Tibial nerve (tissue), 4 donors: ENCODE measurements around the gene LACRT. TPM values are rescaled to one million over a fixed set of nuclear protein-coding genes. Genes with fewer than 3 reads are reported as not detected.

ENCODE experiments used
- DNase-seq, 2 donors: peaks; one replicate each; pipeline ENCODE4 v3.0.0-alpha.2; 2019; ENCODE audit warnings: low spot score in 2 of 2
- H3K27ac ChIP-seq, 4 donors: fragments of 200-600 bp; sonication (generic) in 3 of 4; one replicate each; pipeline ENCODE4 v1.5.1; 2017 to 2019; ENCODE audit warnings: mild to moderate bottlenecking in 1 of 4
- H3K27me3 ChIP-seq, 2 donors: fragments of 200-600 bp; sonication (generic) in 1 of 2; one replicate each; pipeline versions ENCODE4 v1.5.1 to v1.6.0; 2017 to 2019
- H3K36me3 ChIP-seq, 3 donors: fragments of 200-600 bp; sonication (generic); one replicate each; pipeline ENCODE4 v1.5.1; 2018 to 2019
- H3K4me1 ChIP-seq, 4 donors: fragments of 200-600 bp; sonication (generic) in 3 of 4; one replicate each; pipeline ENCODE4 v1.5.1; 2017 to 2019
- H3K4me3 ChIP-seq, 4 donors: fragments of 200-600 bp; sonication (generic) in 3 of 4; one replicate each; pipeline ENCODE4 v1.5.1; 2017 to 2019; ENCODE audit warnings: mild to moderate bottlenecking in 1 of 4, moderate library complexity in 1 of 4
- H3K9me3 ChIP-seq, 4 donors: fragments of 200-600 bp; sonication (generic) in 3 of 4; one replicate each; pipeline ENCODE4 v1.5.1; 2017 to 2019
- CTCF ChIP-seq, 5 experiments: fragments of 200-600 bp in 3 of 5; fragments of 450-650 bp in 2 of 5; sonication (generic) in 3 of 5; IDR thresholded peaks; one replicate each; pipeline ENCODE4 v1.5.1; 2016 to 2019; ENCODE audit warnings: antibody characterized with exemption in 5 of 5, mild to moderate bottlenecking in 3 of 5, moderate library complexity in 2 of 5
- EP300 ChIP-seq, 2 donors: sonication (generic); formaldehyde crosslinking; IDR thresholded peaks; one replicate each; pipeline ENCODE4 v1.6.1; 2017; ENCODE audit warnings: antibody characterized with exemption in 2 of 2, mild to moderate bottlenecking in 1 of 2
- POLR2A ChIP-seq, 2 donors: fragments of 450-650 bp; IDR thresholded peaks; one replicate each; pipeline ENCODE4 v1.6.1; 2017; ENCODE audit warnings: antibody characterized with exemption in 2 of 2, mild to moderate bottlenecking in 2 of 2, moderate library complexity in 2 of 2
- WGBS, 2 donors: methylation state at CpG; one replicate each; pipeline ENCODE4 v1.1.5; 2018; 5-methylcytosine and 5-hydroxymethylcytosine counted together
- total RNA-seq, 4 donors: library from RNA; depleted of rRNA; stranded (reverse); fragments of >200 nt; gene quantifications; one replicate each; pipeline ENCODE4 v1.1.0, GENCODE V29; 2016

The LACRT gene
- total RNA-seq, 4 donors from 2014 or later, result not detected

- no peaks in the 10 kb centered on the region for H3K27me3 ChIP-seq
- WGBS, 2 donors, result 97% methylated on average over 3 of the region's 3 CpGs
- no peak for DNase-seq
- H3K9me3 ChIP-seq, result peaks cover 0 to 3% (median 0%) of the 10 kb centered on the region in 4 donors
- no peaks in the 10 kb centered on the region for H3K4me1 ChIP-seq
- no peak overlapping the region for H3K27ac ChIP-seq
- no peak overlapping the region for H3K4me3 ChIP-seq
- no peaks in the 10 kb centered on the region for H3K36me3 ChIP-seq
- TF ChIP-seq CTCF (IDR thresholded peaks at IDR 0.05) (no peak), EP300 (IDR thresholded peaks at IDR 0.05) (no peak), POLR2A (IDR thresholded peaks at IDR 0.05) (no peak)
Observed at GRCh38 chr12:54628186-54628846, 6.4 kb downstream of the LACRT start.

- peaks cover 0 to 3% (median 0%) of the 10 kb centered on the region in 4 donors for H3K9me3 ChIP-seq
- no peak for DNase-seq
- no peaks in the 10 kb centered on the region for H3K36me3 ChIP-seq
- no peak overlapping the region for H3K27ac ChIP-seq
- 91 to 92% methylated on average over 3 of the region's 3 CpGs for WGBS, 2 donors
- TF ChIP-seq CTCF (IDR thresholded peaks at IDR 0.05) (no peak), EP300 (IDR thresholded peaks at IDR 0.05) (no peak), POLR2A (IDR thresholded peaks at IDR 0.05) (no peak)
- H3K4me1 ChIP-seq, result no peaks in the 10 kb centered on the region
- H3K4me3 ChIP-seq, result no peak overlapping the region
- no peaks in the 10 kb centered on the region for H3K27me3 ChIP-seq
Observed at GRCh38 chr12:54627304-54627703, 7.4 kb downstream of the LACRT start.

GRCh38 chr12:54625598-54625997 lies 9.1 kb downstream of the LACRT start:
- DNase-seq, result no peak
- no peak overlapping the region for H3K4me3 ChIP-seq
- H3K27ac ChIP-seq, result no peak overlapping the region
- H3K4me1 ChIP-seq, result no peaks in the 10 kb centered on the region
- no peaks in the 10 kb centered on the region for H3K27me3 ChIP-seq
- no peaks in the 10 kb centered on the region for H3K36me3 ChIP-seq
- TF ChIP-seq CTCF (IDR thresholded peaks at IDR 0.05) (no peak), EP300 (IDR thresholded peaks at IDR 0.05) (no peak), POLR2A (IDR thresholded peaks at IDR 0.05) (no peak)
- H3K9me3 ChIP-seq, result peaks cover 0 to 3% (median 0%) of the 10 kb centered on the region in 4 donors

GRCh38 chr12:54624315-54625279 lies 10.1 kb downstream of the LACRT start:
- H3K36me3 ChIP-seq, result no peaks in the 10 kb centered on the region
- peaks cover 0 to 3% (median 0%) of the 10 kb centered on the region in 4 donors for H3K9me3 ChIP-seq
- H3K4me3 ChIP-seq, result no peak overlapping the region
- H3K4me1 ChIP-seq, result no peaks in the 10 kb centered on the region
- H3K27me3 ChIP-seq, result no peaks in the 10 kb centered on the region
- no peak for DNase-seq
- TF ChIP-seq CTCF (IDR thresholded peaks at IDR 0.05), result no peak
- no peak for TF ChIP-seq EP300 (IDR thresholded peaks at IDR 0.05)
- TF ChIP-seq POLR2A (IDR thresholded peaks at IDR 0.05), result no peak
- 41 to 44% methylated on average over 5 of the region's 5 CpGs for WGBS, 2 donors
- H3K27ac ChIP-seq, result no peak overlapping the region
